Adrenal gland (tissue), 12 donors: ENCODE data around the gene HCN4. TPM values are rescaled to one million over a fixed set of nuclear protein-coding genes. Genes with fewer than 3 reads are reported as not detected.

Experiments
- DNase-seq, 7 donors: peaks; one replicate each; pipeline ENCODE4 v3.0.0-alpha.2; 2019 to 2020
- H3K27ac ChIP-seq, 5 donors: fragments of 200-600 bp; sonication (generic) in 4 of 5; 1 replicate in 3 of 5; 2 replicates in 2 of 5; pipeline versions ENCODE4 v1.5.1 to v1.8.0; 2016 to 2020; ENCODE audit warnings: mild to moderate bottlenecking in 1 of 5
- H3K27me3 ChIP-seq: fragments of 200-600 bp; 2 replicates; pipeline ENCODE4 v1.8.0; 2021
- H3K36me3 ChIP-seq, 2 donors: fragments of 200-600 bp; replicated peaks in 1 of 2; 1 replicate in 1 of 2; 2 replicates in 1 of 2; pipeline versions ENCODE4 v1.5.1 to v1.8.0; 2018 to 2022
- H3K4me1 ChIP-seq, 2 donors: fragments of 200-600 bp; replicated peaks in 1 of 2; 1 replicate in 1 of 2; 2 replicates in 1 of 2; pipeline versions ENCODE4 v1.5.1 to v1.8.0; 2018 to 2021
- H3K4me3 ChIP-seq, 4 donors: fragments of 200-600 bp; sonication (generic) in 3 of 4; one replicate each; pipeline ENCODE4 v1.5.1; 2016 to 2018
- H3K9me3 ChIP-seq, 3 donors: fragments of 200-600 bp; sonication (generic) in 1 of 3; replicated peaks in 1 of 3; 1 replicate in 2 of 3; 2 replicates in 1 of 3; pipeline versions ENCODE4 v1.5.1 to v1.8.0; 2016 to 2021
- POLR2A ChIP-seq, 2 donors: fragments of 450-650 bp; IDR thresholded peaks; one replicate each; pipeline ENCODE4 v1.6.1; 2017; ENCODE audit warnings: antibody characterized with exemption in 2 of 2, mild to moderate bottlenecking in 2 of 2, moderate library complexity in 1 of 2
- WGBS, 4 donors: extraction: QIAGEN DNeasy Blood & Tissue Kit in 2 of 4; methylation state at CpG; one replicate each; pipeline versions ENCODE4 v1.1.5 to v1.1.7; 2013 to 2017; 5-methylcytosine and 5-hydroxymethylcytosine counted together
- intact Hi-C, 2 donors: fragments of 100-400 bp; cut with DNase I; formaldehyde crosslinking; loops; one replicate each; pipeline versions ENCODE4 v1.14.1 to v1.15.0; 2022 to 2023
- polyA plus RNA-seq, 3 donors: library from polyadenylated mRNA; stranded (reverse); fragments of 200-250 nt in 2 of 3; fragments of 350-450 nt in 1 of 3; fragmentation: Illumina TruSeq in 1 of 3; extraction: RNeasy Lipid Tissue Mini Kit (QIAGEN cat#74804) in 1 of 3; gene quantifications; one replicate each; pipeline ENCODE4 v1.2.3, GENCODE V29; 2013 to 2014
- total RNA-seq, 9 donors: library from RNA; depleted of rRNA in 4 of 9; stranded (reverse); fragments of >200 nt in 4 of 9; fragments of 120-200 nt in 1 of 9; fragmentation: NEBNext Ultra II Directional in 1 of 9; extraction: Animal tissue kit (Norgen Biotek cat#: 25700) in 1 of 9; gene quantifications; one replicate each; pipeline versions ENCODE4 v1.1.0 to v1.2.4, GENCODE V29; 2013 to 2023
- TF ChIP-seq, protein P1 (sequence below), 6 experiments: fragments of 450-650 bp in 4 of 6; fragments of 200-600 bp in 2 of 6; sonication (generic) in 1 of 6; IDR thresholded peaks; 1 replicate in 5 of 6; 2 replicates in 1 of 6; pipeline versions ENCODE4 v1.5.1 to v1.8.0; 2016 to 2021; ENCODE audit warnings: antibody characterized with exemption in 6 of 6, mild to moderate bottlenecking in 2 of 6, moderate library complexity in 1 of 6
- donor health status: healthy with polysubstance abuse.
- donor health status: Bipolar disorder and iron deficiency.
- donor health status: DM: yes; HTN: yes; CAD: no.
- donor health status: DM: no; HTN: no; CAD: no.
- donor health status: DM: no; HTN: no; CAD: no.
- donor health status: DM: yes; HTN: yes; CAD: no.

The HCN4 gene
- total and polyA plus RNA-seq, 12 donors: 0.04 to 1.2 (median 0.27) TPM; not detected in 2

DNA sequence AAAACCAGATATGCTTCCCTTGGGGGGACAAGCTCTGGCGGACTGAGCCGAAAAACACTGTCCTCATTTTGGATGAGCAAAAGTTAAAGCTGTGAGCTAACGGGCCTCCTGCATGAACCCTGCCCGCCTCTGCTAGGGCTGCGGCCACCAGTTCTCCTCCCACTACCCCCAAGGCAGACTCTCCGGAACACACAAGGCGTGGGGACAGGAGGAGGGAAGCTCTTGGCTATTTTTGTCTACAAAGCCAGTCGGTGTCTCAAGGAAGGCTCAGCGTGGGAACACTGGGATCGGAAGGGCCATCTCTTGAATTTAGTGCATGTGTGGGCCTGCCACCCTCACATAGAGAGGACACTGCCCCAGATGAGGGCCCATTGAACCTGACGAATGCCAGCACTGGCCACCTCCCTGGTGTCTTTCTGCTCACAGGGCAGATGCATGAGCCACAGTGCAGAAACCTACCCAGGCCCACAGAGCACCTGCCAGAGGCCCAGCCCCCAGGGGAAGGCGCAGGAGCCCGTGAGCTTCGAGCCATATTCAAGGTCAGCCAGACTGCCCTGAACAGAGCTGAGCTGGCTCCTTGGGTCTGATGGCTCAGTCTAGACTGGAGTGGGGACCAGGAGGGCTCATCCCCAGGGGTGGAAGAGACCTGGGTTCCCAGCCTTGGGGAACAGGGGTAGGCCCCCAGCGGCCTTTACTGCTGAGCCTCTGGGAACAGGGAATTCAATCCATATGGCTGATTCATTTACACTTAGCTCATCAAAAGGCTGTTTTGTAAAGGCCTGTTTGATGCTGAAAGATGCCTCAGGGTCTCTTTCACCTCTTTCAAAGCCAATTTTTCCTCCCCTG is 38.3 kb downstream of the HCN4 start:
- no peaks in the 10 kb centered on the region for H3K9me3 ChIP-seq
- H3K27me3 ChIP-seq: no peaks in the 10 kb centered on the region
- H3K4me3 ChIP-seq: no peak overlapping the region
- H3K27ac ChIP-seq: no peak overlapping the region
- intact Hi-C loops: no loop called here
- 73 to 92% (median 79%) methylated on average over 8 to 15 of the region's 15 CpGs for WGBS, 4 donors
- no peak for TF ChIP-seq POLR2A (IDR thresholded peaks at IDR 0.05)
- no peaks in the 10 kb centered on the region for H3K36me3 ChIP-seq
- DNase-seq: no peak
- H3K4me1 ChIP-seq: no peaks in the 10 kb centered on the region

GRCh38 chr15:73329501-73330200 is 39.1 kb downstream of the HCN4 start:
- H3K27ac ChIP-seq: no peak overlapping the region
- DNase-seq: no peak
- no peaks in the 10 kb centered on the region for H3K9me3 ChIP-seq
- no peaks in the 10 kb centered on the region for H3K4me1 ChIP-seq
- 74 to 91% (median 86%) methylated on average over 7 to 21 of the region's 21 CpGs for WGBS, 4 donors
- TF ChIP-seq, protein P1, sequence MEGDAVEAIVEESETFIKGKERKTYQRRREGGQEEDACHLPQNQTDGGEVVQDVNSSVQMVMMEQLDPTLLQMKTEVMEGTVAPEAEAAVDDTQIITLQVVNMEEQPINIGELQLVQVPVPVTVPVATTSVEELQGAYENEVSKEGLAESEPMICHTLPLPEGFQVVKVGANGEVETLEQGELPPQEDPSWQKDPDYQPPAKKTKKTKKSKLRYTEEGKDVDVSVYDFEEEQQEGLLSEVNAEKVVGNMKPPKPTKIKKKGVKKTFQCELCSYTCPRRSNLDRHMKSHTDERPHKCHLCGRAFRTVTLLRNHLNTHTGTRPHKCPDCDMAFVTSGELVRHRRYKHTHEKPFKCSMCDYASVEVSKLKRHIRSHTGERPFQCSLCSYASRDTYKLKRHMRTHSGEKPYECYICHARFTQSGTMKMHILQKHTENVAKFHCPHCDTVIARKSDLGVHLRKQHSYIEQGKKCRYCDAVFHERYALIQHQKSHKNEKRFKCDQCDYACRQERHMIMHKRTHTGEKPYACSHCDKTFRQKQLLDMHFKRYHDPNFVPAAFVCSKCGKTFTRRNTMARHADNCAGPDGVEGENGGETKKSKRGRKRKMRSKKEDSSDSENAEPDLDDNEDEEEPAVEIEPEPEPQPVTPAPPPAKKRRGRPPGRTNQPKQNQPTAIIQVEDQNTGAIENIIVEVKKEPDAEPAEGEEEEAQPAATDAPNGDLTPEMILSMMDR (IDR thresholded peaks at IDR 0.05): no peak
- TF ChIP-seq POLR2A (IDR thresholded peaks at IDR 0.05): no peak
- intact Hi-C loops: no loop called here
- H3K27me3 ChIP-seq: no peaks in the 10 kb centered on the region
- H3K36me3 ChIP-seq: no peaks in the 10 kb centered on the region
- H3K4me3 ChIP-seq: no peak overlapping the region

- no peaks in the 10 kb centered on the region for H3K4me1 ChIP-seq
- DNase-seq: no peak
- no peaks in the 10 kb centered on the region for H3K9me3 ChIP-seq
- no peaks in the 10 kb centered on the region for H3K36me3 ChIP-seq
- H3K27ac ChIP-seq: no peak overlapping the region
- no peak overlapping the region for H3K4me3 ChIP-seq
- intact Hi-C loops: no loop called here
- 84 to 89% (median 86%) methylated on average over 10 of the region's 10 CpGs for WGBS, 4 donors
- no peaks in the 10 kb centered on the region for H3K27me3 ChIP-seq
- TF ChIP-seq, protein P1 (IDR thresholded peaks at IDR 0.05): no peak
- no peak for TF ChIP-seq POLR2A (IDR thresholded peaks at IDR 0.05)
Measured at GRCh38 chr15:73328981-73329380, 39.8 kb downstream of the HCN4 start.

- no peak for DNase-seq
- H3K36me3 ChIP-seq: no peaks in the 10 kb centered on the region
- WGBS, 4 donors: 86 to 93% (median 89%) methylated on average over 8 to 12 of the region's 12 CpGs
- no peak overlapping the region for H3K4me3 ChIP-seq
- H3K4me1 ChIP-seq: no peaks in the 10 kb centered on the region
- TF ChIP-seq, protein P1 (IDR thresholded peaks at IDR 0.05): no peak
- TF ChIP-seq POLR2A (IDR thresholded peaks at IDR 0.05): no peak
- H3K9me3 ChIP-seq: no peaks in the 10 kb centered on the region
- no peaks in the 10 kb centered on the region for H3K27me3 ChIP-seq
- no peak overlapping the region for H3K27ac ChIP-seq
- intact Hi-C loops: no loop called here
Measured at GRCh38 chr15:73328149-73328820, 40.5 kb downstream of the HCN4 start.
